Psoas muscle (tissue), 8 donors: ENCODE measurements around the gene PCK2. TPM values are rescaled to one million over a fixed set of nuclear protein-coding genes. Genes with fewer than 3 reads are reported as not detected.

ENCODE experiments used
- ATAC-seq, 4 donors: fragments of 200-7000 bp; cut with Tn5 transposase; one replicate each; pipeline ENCODE4 v1.9.1; 2020; ENCODE audit warnings: moderate library complexity in 3 of 4, mild to moderate bottlenecking in 2 of 4
- DNase-seq, 2 donors: peaks; one replicate each; pipeline ENCODE4 v3.0.0-alpha.2; 2020
- H3K27ac ChIP-seq: fragments of 200-600 bp; one replicate; pipeline ENCODE4 v1.8.0; 2022
- H3K27me3 ChIP-seq, 3 donors: fragments of 200-600 bp in 1 of 3; one replicate each; pipeline versions ENCODE4 v1.6.1 to v1.8.0; 2013 to 2022; ENCODE audit warnings: low read length in 2 of 3, mild to moderate bottlenecking in 2 of 3, moderate library complexity in 1 of 3; ENCODE audit not compliant: insufficient read depth in 3 of 3
- H3K36me3 ChIP-seq, 2 donors: fragments of 200-600 bp in 1 of 2; one replicate each; pipeline versions ENCODE4 v1.6.1 to v1.8.0; 2013 to 2022; ENCODE audit warnings: low read depth in 1 of 2, mild to moderate bottlenecking in 1 of 2, moderate library complexity in 1 of 2; ENCODE audit not compliant: insufficient read depth in 1 of 2
- H3K4me1 ChIP-seq: fragments of 200-600 bp; one replicate; pipeline ENCODE4 v1.8.0; 2022
- H3K4me3 ChIP-seq: fragments of 200-600 bp; one replicate; pipeline ENCODE4 v1.8.0; 2022; ENCODE audit warnings: mild to moderate bottlenecking
- H3K9me3 ChIP-seq: fragments of 200-600 bp; one replicate; pipeline ENCODE4 v1.8.0; 2022
- WGBS, 3 donors: extraction: QIAGEN DNeasy Blood & Tissue Kit; methylation state at CpG; one replicate each; pipeline versions ENCODE4 v1.1.6 to v1.1.7; 2013; 5-methylcytosine and 5-hydroxymethylcytosine counted together
- intact Hi-C, 2 donors: fragments of 100-400 bp; cut with DNase I; formaldehyde crosslinking; loops; one replicate each; pipeline versions ENCODE4 v1.11.0 to v1.14.2; 2022
- polyA plus RNA-seq, 3 donors: library from polyadenylated mRNA; stranded (reverse); fragments of 200-250 nt; gene quantifications; one replicate each; pipeline ENCODE4 v1.2.3, GENCODE V29; 2013
- total RNA-seq, 4 donors: library from RNA; stranded (reverse); fragmentation: NEBNext Ultra II Directional in 2 of 4; extraction: Animal tissue kit (Norgen Biotek cat#: 25700) in 2 of 4; gene quantifications; one replicate each; pipeline versions ENCODE4 v1.2.1 to v1.2.4, GENCODE V29; 2021 to 2023
- TF ChIP-seq, protein P1 (sequence below): fragments of 200-600 bp; IDR thresholded peaks from one replicate; pipeline ENCODE4 v1.8.0; 2022; ENCODE audit warnings: antibody characterized with exemption
- donor health status: healthy with polysubstance abuse.
- donor health status: DM: no; HTN: no; CAD: no; lungs with moderate emphysema.
- donor health status: Bipolar disorder and iron deficiency.
- donor health status: healthy.
- donor health status: DM: yes; HTN: yes; CAD: no.
- donor health status: DM: no; HTN: no; CAD: no.
- donor health status: DM: no; HTN: no; CAD: no.
- donor health status: DM: yes; HTN: yes; CAD: no.

The PCK2 gene
- total and polyA plus RNA-seq, 7 donors = 2.0 to 4.5 (median 2.4) TPM

- H3K36me3 ChIP-seq = no peaks in the 10 kb centered on the region
- H3K4me3 ChIP-seq = no peak overlapping the region
- no peaks in the 10 kb centered on the region for H3K4me1 ChIP-seq
- H3K27ac ChIP-seq = no peak overlapping the region
- ATAC-seq = no peak
- WGBS, 3 donors = 95 to 96% (median 95%) methylated on average over 7 of the region's 7 CpGs
- intact Hi-C loops = no loop called here
- H3K27me3 ChIP-seq = peaks cover 0 to 3% (median 0%) of the 10 kb centered on the region in 3 donors
- H3K9me3 ChIP-seq = no peaks in the 10 kb centered on the region
- no peak for DNase-seq
- TF ChIP-seq, protein P1, sequence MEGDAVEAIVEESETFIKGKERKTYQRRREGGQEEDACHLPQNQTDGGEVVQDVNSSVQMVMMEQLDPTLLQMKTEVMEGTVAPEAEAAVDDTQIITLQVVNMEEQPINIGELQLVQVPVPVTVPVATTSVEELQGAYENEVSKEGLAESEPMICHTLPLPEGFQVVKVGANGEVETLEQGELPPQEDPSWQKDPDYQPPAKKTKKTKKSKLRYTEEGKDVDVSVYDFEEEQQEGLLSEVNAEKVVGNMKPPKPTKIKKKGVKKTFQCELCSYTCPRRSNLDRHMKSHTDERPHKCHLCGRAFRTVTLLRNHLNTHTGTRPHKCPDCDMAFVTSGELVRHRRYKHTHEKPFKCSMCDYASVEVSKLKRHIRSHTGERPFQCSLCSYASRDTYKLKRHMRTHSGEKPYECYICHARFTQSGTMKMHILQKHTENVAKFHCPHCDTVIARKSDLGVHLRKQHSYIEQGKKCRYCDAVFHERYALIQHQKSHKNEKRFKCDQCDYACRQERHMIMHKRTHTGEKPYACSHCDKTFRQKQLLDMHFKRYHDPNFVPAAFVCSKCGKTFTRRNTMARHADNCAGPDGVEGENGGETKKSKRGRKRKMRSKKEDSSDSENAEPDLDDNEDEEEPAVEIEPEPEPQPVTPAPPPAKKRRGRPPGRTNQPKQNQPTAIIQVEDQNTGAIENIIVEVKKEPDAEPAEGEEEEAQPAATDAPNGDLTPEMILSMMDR = no peak
Measured at GRCh38 chr14:24060984-24061913, 32.9 kb upstream of the PCK2 start.

DNA sequence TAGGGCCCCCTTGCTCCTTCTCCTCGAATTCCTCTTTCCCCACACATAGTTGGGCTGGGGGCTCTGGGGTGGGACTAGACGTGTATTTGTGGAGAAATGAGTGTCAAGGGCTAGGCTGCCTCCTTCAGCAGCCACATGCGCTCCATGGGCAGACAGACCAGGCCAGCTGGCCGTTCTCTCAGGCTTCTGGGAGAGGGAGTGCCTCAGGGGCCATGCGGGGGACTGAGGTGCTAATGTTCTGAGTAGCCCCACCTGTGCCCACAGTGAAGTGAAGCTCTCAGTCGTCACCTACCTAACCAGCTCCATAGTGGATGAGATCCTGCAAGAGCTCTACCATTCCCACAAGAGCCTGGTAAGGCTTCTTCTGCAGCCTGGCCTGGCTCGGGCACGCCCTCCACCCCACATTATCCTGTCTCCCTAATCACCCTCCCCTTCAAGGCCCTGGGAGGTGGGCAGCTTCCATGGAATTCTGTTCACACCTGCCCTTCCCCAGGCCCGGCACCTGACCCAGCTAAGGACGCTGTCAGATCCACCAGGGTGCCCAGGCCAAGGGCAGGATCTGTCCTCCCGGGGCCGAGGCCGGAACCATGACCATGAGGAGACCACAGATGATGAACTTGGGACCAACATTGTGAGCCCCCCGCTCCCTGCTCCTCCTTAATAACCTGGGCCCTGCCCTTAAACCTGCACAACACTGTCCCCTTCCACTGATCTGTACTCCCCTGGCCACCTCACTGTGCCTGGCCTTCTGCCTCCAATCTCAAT lies 31.7 kb upstream of the PCK2 start:
- Histone ChIP-seq H3K36me3 (no peaks in the 10 kb centered on the region), H3K27me3 (no peaks in the 10 kb centered on the region), H3K27ac (no peak overlapping the region), H3K9me3 (no peaks in the 10 kb centered on the region), H3K4me3 (no peak overlapping the region), H3K4me1 (no peaks in the 10 kb centered on the region)
- no peak for ATAC-seq
- TF ChIP-seq, protein P1 = no peak
- intact Hi-C loops = no loop called here
- no peak for DNase-seq
- WGBS, 3 donors = 85 to 89% (median 87%) methylated on average over 14 of the region's 14 CpGs

- DNase-seq = no peak
- H3K36me3 ChIP-seq = no peaks in the 10 kb centered on the region
- H3K27me3 ChIP-seq = no peaks in the 10 kb centered on the region
- H3K4me3 ChIP-seq = no peak overlapping the region
- TF ChIP-seq, protein P1 = no peak
- WGBS, 3 donors = 77 to 85% (median 79%) methylated on average over 4 of the region's 4 CpGs
- intact Hi-C loops = no loop called here
- no peak for ATAC-seq
- no peaks in the 10 kb centered on the region for H3K4me1 ChIP-seq
- H3K9me3 ChIP-seq = no peaks in the 10 kb centered on the region
- no peak overlapping the region for H3K27ac ChIP-seq
Measured at GRCh38 chr14:24063263-24063836, 30.8 kb upstream of the PCK2 start.

DNA sequence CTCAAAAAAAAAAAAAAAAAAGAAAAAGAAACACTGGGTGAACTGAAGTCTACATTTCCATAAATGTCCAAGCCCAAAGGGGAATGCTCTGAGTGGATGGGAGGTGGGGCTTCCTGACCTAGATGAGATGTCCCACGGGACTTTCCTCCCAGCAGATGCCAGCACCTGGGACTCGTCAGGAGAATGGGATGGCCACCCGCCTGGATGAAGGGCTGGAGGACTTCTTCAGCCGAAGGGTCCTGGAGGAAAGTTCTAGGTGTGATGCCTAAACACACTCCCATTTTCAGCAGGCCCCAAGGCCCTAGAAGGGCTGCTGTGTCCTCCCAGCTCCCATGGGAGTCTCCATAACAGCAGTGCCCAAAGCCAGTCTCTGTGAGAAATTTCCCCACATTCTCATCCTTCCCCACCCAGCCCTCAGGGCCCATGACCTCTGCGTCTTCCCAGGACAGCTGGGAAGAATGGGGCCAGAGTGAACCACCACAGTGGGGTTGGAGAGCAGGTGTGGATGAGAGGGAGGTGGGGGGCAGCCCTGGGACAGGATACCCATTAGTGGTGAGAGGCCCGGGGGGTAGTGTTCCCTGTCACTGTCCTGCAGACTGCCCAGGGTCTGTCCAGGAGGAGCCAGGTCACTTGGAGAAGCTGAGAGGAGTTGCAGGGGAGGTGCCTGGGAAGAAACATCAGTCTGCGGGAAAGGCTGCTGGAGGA lies 29.9 kb upstream of the PCK2 start:
- DNase-seq (no peak), ATAC-seq (no peak)
- intact Hi-C loops = no loop called here
- TF ChIP-seq, protein P1 = no peak
- no peaks in the 10 kb centered on the region for H3K9me3 ChIP-seq
- no peaks in the 10 kb centered on the region for H3K4me1 ChIP-seq
- 69 to 73% (median 72%) methylated on average over 7 of the region's 7 CpGs for WGBS, 3 donors
- no peak overlapping the region for H3K27ac ChIP-seq
- H3K4me3 ChIP-seq = no peak overlapping the region
- H3K27me3 ChIP-seq = no peaks in the 10 kb centered on the region
- H3K36me3 ChIP-seq = no peaks in the 10 kb centered on the region
